K562 (cell line): ENCODE data around the gene USP12. TPM values are rescaled to one million over a fixed set of nuclear protein-coding genes. Genes with fewer than 3 reads are reported as not detected.

ENCODE experiments used
- ATF7 ChIP-seq: fragments of 450-650 bp; IDR thresholded peaks from 2 replicates; pipeline ENCODE4 v1.7.1; 2014; ENCODE audit warnings: mild to moderate bottlenecking, moderate library complexity
- BACH1 ChIP-seq: fragments of 200-800 bp; sonication (Bioruptor generic); IDR thresholded peaks from 2 replicates; pipeline ENCODE4 v1.6.1; 2016; ENCODE audit warnings: missing genetic modification characterization, missing compliant biosample characterization
- CBFA2T3 ChIP-seq: fragments of 450-650 bp; IDR thresholded peaks from 2 replicates; pipeline ENCODE4 v1.6.1; 2017
- CREM ChIP-seq: IDR thresholded peaks from 2 replicates; pipeline ENCODE4 v1.6.1; 2014; ENCODE audit warnings: antibody characterized with exemption, low read depth
- EP400 ChIP-seq: fragments of 450-650 bp; IDR thresholded peaks from 2 replicates; pipeline ENCODE4 v1.6.1; 2017; ENCODE audit warnings: antibody characterized with exemption, mild to moderate bottlenecking, moderate library complexity
- L3MBTL2 ChIP-seq: fragments of 450-650 bp; IDR thresholded peaks from 2 replicates; pipeline ENCODE4 v1.6.1; 2016; ENCODE audit warnings: mild to moderate bottlenecking, moderate library complexity
- MEIS2 ChIP-seq: fragments of 450-650 bp; IDR thresholded peaks from 2 replicates; pipeline ENCODE4 v1.6.1; 2014; ENCODE audit warnings: mild to moderate bottlenecking; ENCODE audit not compliant: partially characterized antibody
- MTF1 ChIP-seq: fragments of 250-450 bp; sonication (Bioruptor Pico); IDR thresholded peaks from 2 replicates; pipeline ENCODE4 v1.9.0; 2021; ENCODE audit warnings: moderate library complexity, mild to moderate bottlenecking, inconsistent platforms, borderline replicate concordance
- NR2C2 ChIP-seq, 2 experiments: fragments of 200-800 bp in 1 of 2; sonication (Bioruptor generic) in 1 of 2; sonication (generic) in 1 of 2; formaldehyde crosslinking in 1 of 2; IDR thresholded peaks; 2 replicates each; pipeline versions ENCODE4 v1.6.1 to v1.8.0; 2016 to 2022; ENCODE audit warnings: mild to moderate bottlenecking in 1 of 2, missing compliant biosample characterization in 1 of 2, missing genetic modification characterization in 1 of 2, missing genetic modification reagents in 1 of 2
- NRF1 ChIP-seq, 2 experiments: fragments of 450-650 bp; IDR thresholded peaks in 1 of 2; conservative IDR thresholded peaks in 1 of 2; 2 replicates each; pipeline ENCODE4 v1.6.1; 2014; ENCODE audit warnings: mild to moderate bottlenecking in 2 of 2
- SPI1 ChIP-seq: IDR thresholded peaks from 2 replicates; pipeline ENCODE4 v1.6.1; 2011; ENCODE audit warnings: low read depth, low read length, control low read depth, borderline replicate concordance
- polyA plus RNA-seq, 8 experiments: library from polyadenylated mRNA; depleted of rRNA in 4 of 8; stranded (reverse) in 5 of 8; unstranded in 3 of 8; fragments of >200 nt; fragmentation: Nextera tagmentation in 2 of 8; fragmentation: Illumina TruSeq in 1 of 8; extraction: Ambion mirVana in 2 of 8; extraction: Trizol in 1 of 8; gene quantifications; 2 replicates each; pipeline versions ENCODE4 v1.2.1 to v1.2.3, GENCODE V29; 2011 to 2014; ENCODE audit warnings: inconsistent platforms in 1 of 8, missing spikeins in 1 of 8
- total RNA-seq, 7 experiments: library from RNA; depleted of rRNA in 6 of 7; stranded (reverse); fragments of >200 nt in 6 of 7; fragmentation: Illumina TruSeq in 2 of 7; extraction: Trizol in 2 of 7; gene quantifications; 2 replicates each; pipeline versions ENCODE4 v1.2.1 to v1.2.3, GENCODE V29; 2011 to 2021; ENCODE audit warnings: low replicate concordance in 1 of 7
- TF ChIP-seq, protein P1 (sequence below): fragments of 450-650 bp; IDR thresholded peaks from 2 replicates; pipeline ENCODE4 v1.6.1; 2016; ENCODE audit warnings: mild to moderate bottlenecking, moderate library complexity
- TF ChIP-seq, protein P2 (sequence below): sonication (generic); formaldehyde crosslinking; IDR thresholded peaks from 2 replicates; pipeline ENCODE4 v1.9.0; 2022; ENCODE audit warnings: mild to moderate bottlenecking, missing genetic modification reagents
- TF ChIP-seq, protein P3 (sequence below): fragments of 450-650 bp; IDR thresholded peaks from 2 replicates; pipeline ENCODE4 v1.6.1; 2016

The USP12 gene
- total and polyA plus RNA-seq, 9 of the 15 experiments (the other 6 are each of a cell fraction or from before 2014, with no cell fraction given) = 1.8 to 20.5 (median 13.3) TPM

DNA sequence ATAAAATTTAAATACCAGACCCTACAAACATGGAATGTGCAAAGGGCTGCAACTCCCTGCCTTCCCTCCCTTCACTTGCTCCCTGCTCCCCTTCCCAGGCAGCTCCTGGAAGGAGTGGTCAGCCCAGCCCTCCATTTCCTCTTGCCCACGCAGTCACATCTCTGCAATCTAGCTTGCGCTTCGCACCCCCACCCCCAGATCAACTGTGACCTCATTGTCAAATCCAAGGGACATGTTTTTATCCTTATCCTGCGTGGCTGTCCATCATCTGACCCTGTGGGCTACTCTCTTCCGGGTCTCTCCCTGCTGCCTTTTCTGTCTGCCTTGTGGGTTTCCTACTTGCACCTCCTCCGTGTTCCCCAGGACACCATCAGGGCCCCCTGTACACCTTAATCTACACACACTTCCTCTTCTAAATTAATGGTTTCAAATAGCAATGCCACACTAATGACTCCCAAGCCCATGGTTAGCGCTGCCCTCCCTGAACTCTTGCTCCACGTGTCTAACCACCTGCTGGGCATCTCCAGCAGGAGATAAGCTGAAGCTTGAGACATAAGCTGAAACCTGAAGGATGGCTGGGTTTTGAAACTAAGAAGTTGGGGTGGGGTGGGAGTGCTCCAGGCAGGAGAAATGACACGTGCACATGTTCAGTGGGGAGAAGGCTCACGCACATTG is 118.3 kb downstream of the USP12 start (continued):
- TF ChIP-seq, protein P1, sequence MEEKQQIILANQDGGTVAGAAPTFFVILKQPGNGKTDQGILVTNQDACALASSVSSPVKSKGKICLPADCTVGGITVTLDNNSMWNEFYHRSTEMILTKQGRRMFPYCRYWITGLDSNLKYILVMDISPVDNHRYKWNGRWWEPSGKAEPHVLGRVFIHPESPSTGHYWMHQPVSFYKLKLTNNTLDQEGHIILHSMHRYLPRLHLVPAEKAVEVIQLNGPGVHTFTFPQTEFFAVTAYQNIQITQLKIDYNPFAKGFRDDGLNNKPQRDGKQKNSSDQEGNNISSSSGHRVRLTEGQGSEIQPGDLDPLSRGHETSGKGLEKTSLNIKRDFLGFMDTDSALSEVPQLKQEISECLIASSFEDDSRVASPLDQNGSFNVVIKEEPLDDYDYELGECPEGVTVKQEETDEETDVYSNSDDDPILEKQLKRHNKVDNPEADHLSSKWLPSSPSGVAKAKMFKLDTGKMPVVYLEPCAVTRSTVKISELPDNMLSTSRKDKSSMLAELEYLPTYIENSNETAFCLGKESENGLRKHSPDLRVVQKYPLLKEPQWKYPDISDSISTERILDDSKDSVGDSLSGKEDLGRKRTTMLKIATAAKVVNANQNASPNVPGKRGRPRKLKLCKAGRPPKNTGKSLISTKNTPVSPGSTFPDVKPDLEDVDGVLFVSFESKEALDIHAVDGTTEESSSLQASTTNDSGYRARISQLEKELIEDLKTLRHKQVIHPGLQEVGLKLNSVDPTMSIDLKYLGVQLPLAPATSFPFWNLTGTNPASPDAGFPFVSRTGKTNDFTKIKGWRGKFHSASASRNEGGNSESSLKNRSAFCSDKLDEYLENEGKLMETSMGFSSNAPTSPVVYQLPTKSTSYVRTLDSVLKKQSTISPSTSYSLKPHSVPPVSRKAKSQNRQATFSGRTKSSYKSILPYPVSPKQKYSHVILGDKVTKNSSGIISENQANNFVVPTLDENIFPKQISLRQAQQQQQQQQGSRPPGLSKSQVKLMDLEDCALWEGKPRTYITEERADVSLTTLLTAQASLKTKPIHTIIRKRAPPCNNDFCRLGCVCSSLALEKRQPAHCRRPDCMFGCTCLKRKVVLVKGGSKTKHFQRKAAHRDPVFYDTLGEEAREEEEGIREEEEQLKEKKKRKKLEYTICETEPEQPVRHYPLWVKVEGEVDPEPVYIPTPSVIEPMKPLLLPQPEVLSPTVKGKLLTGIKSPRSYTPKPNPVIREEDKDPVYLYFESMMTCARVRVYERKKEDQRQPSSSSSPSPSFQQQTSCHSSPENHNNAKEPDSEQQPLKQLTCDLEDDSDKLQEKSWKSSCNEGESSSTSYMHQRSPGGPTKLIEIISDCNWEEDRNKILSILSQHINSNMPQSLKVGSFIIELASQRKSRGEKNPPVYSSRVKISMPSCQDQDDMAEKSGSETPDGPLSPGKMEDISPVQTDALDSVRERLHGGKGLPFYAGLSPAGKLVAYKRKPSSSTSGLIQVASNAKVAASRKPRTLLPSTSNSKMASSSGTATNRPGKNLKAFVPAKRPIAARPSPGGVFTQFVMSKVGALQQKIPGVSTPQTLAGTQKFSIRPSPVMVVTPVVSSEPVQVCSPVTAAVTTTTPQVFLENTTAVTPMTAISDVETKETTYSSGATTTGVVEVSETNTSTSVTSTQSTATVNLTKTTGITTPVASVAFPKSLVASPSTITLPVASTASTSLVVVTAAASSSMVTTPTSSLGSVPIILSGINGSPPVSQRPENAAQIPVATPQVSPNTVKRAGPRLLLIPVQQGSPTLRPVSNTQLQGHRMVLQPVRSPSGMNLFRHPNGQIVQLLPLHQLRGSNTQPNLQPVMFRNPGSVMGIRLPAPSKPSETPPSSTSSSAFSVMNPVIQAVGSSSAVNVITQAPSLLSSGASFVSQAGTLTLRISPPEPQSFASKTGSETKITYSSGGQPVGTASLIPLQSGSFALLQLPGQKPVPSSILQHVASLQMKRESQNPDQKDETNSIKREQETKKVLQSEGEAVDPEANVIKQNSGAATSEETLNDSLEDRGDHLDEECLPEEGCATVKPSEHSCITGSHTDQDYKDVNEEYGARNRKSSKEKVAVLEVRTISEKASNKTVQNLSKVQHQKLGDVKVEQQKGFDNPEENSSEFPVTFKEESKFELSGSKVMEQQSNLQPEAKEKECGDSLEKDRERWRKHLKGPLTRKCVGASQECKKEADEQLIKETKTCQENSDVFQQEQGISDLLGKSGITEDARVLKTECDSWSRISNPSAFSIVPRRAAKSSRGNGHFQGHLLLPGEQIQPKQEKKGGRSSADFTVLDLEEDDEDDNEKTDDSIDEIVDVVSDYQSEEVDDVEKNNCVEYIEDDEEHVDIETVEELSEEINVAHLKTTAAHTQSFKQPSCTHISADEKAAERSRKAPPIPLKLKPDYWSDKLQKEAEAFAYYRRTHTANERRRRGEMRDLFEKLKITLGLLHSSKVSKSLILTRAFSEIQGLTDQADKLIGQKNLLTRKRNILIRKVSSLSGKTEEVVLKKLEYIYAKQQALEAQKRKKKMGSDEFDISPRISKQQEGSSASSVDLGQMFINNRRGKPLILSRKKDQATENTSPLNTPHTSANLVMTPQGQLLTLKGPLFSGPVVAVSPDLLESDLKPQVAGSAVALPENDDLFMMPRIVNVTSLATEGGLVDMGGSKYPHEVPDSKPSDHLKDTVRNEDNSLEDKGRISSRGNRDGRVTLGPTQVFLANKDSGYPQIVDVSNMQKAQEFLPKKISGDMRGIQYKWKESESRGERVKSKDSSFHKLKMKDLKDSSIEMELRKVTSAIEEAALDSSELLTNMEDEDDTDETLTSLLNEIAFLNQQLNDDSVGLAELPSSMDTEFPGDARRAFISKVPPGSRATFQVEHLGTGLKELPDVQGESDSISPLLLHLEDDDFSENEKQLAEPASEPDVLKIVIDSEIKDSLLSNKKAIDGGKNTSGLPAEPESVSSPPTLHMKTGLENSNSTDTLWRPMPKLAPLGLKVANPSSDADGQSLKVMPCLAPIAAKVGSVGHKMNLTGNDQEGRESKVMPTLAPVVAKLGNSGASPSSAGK = peak; percentile 51
- TF ChIP-seq EP400 (peak; percentile 33; the same call in 1 of the 2 replicates), MTF1 (CRISPR knock-in tag) (no peak), SPI1 (peak; percentile 30; the same call in 1 of the 2 replicates), CBFA2T3 (0 out of 2 replicates have a peak, but pooled peaks have one; percentile 2), BACH1 (tag) (no peak), NR2C2 (CRISPR knock-in tag; IDR thresholded peaks at IDR 0.05) (no peak), NR2C2 (tag; IDR thresholded peaks at IDR 0.05) (peak; percentile 47; the same call in 1 of the 2 replicates), L3MBTL2 (peak; percentile 22; the same call in 1 of the 2 replicates), CREM (peak; percentile 36; the same call in 1 of the 2 replicates), MEIS2 (peak; percentile 51), NRF1 (conservative IDR thresholded peaks at IDR 0.05 in 1 of 2, IDR thresholded peaks at IDR 0.05 in 1 of 2) (peak; percentile 16 to 28; a peak in 2 of 4 replicates), ATF7 (peak; percentile 65; the same call in 1 of the 2 replicates)
- TF ChIP-seq, protein P2, sequence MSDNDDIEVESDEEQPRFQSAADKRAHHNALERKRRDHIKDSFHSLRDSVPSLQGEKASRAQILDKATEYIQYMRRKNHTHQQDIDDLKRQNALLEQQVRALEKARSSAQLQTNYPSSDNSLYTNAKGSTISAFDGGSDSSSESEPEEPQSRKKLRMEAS (CRISPR knock-in tag) = peak; percentile 67
- TF ChIP-seq, protein P3, sequence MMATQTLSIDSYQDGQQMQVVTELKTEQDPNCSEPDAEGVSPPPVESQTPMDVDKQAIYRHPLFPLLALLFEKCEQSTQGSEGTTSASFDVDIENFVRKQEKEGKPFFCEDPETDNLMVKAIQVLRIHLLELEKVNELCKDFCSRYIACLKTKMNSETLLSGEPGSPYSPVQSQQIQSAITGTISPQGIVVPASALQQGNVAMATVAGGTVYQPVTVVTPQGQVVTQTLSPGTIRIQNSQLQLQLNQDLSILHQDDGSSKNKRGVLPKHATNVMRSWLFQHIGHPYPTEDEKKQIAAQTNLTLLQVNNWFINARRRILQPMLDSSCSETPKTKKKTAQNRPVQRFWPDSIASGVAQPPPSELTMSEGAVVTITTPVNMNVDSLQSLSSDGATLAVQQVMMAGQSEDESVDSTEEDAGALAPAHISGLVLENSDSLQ = peak; percentile 93
